ENCODE measurements around the gene ASIC2. TPM values are rescaled to one million over a fixed set of nuclear protein-coding genes. Genes with fewer than 3 reads are reported as not detected.

ASIC2 gene
- total RNA-seq, 4 donors from 2014 or later, result 0.48 TPM; not detected in 3

DNA sequence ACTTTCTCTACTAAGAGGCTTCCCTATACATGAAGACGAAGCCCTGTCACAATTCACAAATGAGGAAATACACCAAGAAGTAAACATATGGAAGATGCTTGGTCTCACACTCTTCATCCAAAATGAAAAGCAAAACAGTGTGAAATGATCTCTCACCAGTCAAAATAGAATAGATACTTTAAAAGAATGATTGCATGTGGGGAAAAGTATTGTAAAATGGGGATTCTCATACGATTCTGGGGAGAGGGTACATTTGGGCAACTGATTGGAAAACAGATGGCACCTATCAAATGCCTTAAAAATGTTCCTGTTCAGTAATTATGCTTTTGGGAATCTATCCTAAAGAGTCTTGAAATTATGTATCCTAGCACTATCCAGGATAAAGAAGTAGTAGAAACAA lies 78.1 kb downstream of the ASIC2 start:
- ATAC-seq (ENCODE audit: low FRiP score), result no peak
- no peak for TF ChIP-seq CTCF (IDR thresholded peaks at IDR 0.05)
- no peak for DNase-seq (ENCODE audit: low spot score)

DNA sequence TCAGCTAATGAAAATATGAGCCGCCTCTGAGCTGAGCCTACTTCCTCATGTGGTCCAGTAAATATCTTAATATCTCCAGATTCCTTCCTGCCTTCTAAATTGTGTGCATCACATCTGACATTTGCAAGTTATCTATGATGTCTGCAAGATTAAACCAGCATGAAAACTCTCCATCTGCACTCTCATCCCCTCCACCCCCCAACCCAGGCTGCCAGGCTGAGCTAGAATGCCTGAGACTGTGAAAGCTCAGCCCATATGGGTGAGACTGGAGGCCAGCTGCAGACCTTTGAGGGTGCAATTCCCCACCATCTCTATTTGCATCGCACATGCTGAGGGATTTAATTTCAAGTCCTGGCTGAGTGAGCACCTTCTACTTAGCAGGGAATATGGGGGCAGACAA lies 82.8 kb downstream of the ASIC2 start:
- ATAC-seq (ENCODE audit: low FRiP score) (no peak), DNase-seq (ENCODE audit: low spot score) (no peak)
- no peak for TF ChIP-seq CTCF (IDR thresholded peaks at IDR 0.05)

DNA sequence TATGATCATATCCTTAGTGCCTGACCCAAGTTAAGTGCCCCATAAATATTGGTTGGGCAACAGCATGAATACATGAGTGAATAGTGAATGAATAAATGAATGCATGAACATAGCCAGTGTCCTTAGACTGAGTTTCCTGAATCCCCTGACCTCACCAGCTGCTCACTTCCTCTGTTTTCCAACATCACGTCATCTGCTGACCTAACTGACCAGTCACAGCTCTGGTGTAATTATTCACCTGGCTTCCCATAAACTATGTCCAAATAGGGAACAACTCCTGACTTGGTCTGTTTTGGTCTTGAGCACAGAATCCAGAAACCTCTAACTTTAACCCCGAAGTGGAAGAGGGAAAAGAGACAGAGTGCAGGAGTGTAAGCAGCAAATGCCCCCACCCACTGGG lies 83.4 kb downstream of the ASIC2 start:
- TF ChIP-seq CTCF (IDR thresholded peaks at IDR 0.05), result no peak
- DNase-seq (ENCODE audit: low spot score), result no peak
- no peak for ATAC-seq (ENCODE audit: low FRiP score)

GRCh38 chr17:33207231-33207630 lies 85.9 kb downstream of the ASIC2 start:
- ATAC-seq (ENCODE audit: low FRiP score) (no peak), DNase-seq (ENCODE audit: low spot score) (no peak)
- no peak for TF ChIP-seq CTCF (IDR thresholded peaks at IDR 0.05)

GRCh38 chr17:33205552-33205951 lies 87.5 kb downstream of the ASIC2 start:
- no peak for TF ChIP-seq CTCF (IDR thresholded peaks at IDR 0.05)
- no peak for DNase-seq (ENCODE audit: low spot score)
- ATAC-seq (ENCODE audit: low FRiP score), result no peak

DNA sequence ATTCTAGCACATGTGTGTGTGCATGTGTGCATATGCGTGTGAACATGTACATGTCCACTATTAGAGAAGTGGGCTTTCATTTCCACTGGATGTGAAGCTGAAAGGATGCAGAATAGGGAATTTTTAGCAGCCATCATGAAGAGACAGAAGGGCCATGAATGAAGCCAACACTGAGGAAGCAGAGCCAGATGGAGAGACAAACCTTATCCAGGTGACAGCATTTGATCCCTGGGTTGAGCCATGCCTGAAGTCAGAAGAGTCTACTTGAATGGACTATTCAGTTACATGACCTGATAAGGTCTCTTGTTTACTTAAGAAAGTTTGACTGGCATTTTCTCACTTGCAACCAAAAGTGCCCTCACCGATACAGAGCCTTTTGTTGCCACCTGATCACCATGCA lies 88.4 kb downstream of the ASIC2 start:
- TF ChIP-seq CTCF (IDR thresholded peaks at IDR 0.05), result no peak
- ATAC-seq (ENCODE audit: low FRiP score), result no peak
- no peak for DNase-seq (ENCODE audit: low spot score)

DNA sequence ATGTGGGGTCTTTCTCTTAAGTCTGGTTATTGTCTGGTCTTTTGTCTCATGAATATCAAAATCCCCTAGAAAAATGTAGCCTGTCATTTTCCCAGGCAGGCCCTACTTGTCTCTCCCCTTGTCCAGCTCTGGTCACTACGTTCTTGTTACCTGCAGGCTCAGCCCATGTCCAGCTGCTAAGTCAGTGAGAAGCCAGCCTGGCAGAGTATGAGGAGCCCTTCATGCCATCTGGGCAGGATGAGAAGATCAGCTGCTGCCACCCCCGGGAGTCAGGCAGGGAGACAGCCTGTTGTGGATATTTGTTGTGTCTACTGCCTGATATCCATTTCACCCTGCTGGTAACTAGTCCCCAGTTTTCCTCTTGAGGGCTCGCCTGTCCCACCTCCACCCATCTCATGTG lies 88.9 kb downstream of the ASIC2 start:
- TF ChIP-seq CTCF (IDR thresholded peaks at IDR 0.05), result no peak
- DNase-seq (ENCODE audit: low spot score) (no peak), ATAC-seq (ENCODE audit: low FRiP score) (no peak)

Data from omental fat pad (tissue), 4 donors.